OCI-LY7 (cell line): ENCODE data around the gene MAP1LC3B.

Experiments
- EZH2phosphoT487 ChIP-seq: fragments of 200-600 bp; sonication (generic); IDR thresholded peaks from 2 replicates; pipeline ENCODE4 v1.6.1; 2018; ENCODE audit warnings: low read depth, borderline replicate concordance, mild to moderate bottlenecking, mixed run types, antibody characterized with exemption, low read length, moderate library complexity, mixed read lengths
- TF ChIP-seq, protein P1 (sequence below): fragments of 200-600 bp; sonication (generic); conservative IDR thresholded peaks from 2 replicates; pipeline ENCODE4 v1.5.1; 2014; ENCODE audit warnings: mild to moderate bottlenecking, antibody characterized with exemption, low read length, moderate library complexity, mixed read lengths

DNA sequence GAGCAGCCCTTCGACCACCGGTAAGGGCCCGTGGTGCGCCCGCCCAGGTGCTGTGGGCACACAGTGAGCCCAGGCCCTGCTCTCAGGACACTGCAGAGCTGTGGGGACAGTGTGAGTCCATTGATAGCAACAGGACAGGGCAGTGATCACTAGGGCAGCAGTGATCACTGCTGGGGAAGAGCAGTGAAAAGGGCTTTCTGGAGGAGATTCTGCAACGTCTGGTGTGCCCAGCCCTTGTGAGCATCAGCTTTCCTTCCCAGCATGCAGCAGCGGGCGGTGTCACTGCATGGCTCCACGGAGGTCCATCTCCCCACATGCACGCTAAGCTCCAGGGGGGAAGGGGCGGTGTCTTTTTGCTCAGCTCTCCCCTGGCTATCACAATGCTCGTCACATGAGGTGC is 32.1 kb downstream of the MAP1LC3B start:
- TF ChIP-seq, protein P1, sequence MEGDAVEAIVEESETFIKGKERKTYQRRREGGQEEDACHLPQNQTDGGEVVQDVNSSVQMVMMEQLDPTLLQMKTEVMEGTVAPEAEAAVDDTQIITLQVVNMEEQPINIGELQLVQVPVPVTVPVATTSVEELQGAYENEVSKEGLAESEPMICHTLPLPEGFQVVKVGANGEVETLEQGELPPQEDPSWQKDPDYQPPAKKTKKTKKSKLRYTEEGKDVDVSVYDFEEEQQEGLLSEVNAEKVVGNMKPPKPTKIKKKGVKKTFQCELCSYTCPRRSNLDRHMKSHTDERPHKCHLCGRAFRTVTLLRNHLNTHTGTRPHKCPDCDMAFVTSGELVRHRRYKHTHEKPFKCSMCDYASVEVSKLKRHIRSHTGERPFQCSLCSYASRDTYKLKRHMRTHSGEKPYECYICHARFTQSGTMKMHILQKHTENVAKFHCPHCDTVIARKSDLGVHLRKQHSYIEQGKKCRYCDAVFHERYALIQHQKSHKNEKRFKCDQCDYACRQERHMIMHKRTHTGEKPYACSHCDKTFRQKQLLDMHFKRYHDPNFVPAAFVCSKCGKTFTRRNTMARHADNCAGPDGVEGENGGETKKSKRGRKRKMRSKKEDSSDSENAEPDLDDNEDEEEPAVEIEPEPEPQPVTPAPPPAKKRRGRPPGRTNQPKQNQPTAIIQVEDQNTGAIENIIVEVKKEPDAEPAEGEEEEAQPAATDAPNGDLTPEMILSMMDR = no peak
- no peak for TF ChIP-seq EZH2phosphoT487
